Neutrophil (primary cell): Measurements from ENCODE around the gene GTSE1.

Experiments used
- H3K27ac ChIP-seq: fragments of 200-600 bp; sonication (generic); 2 replicates; pipeline ENCODE4 v1.5.1; 2016; ENCODE audit warnings: mild to moderate bottlenecking, moderate library complexity
- H3K27me3 ChIP-seq: fragments of 200-600 bp; sonication (generic); 2 replicates; pipeline ENCODE4 v1.6.0; 2016; ENCODE audit warnings: mild to moderate bottlenecking
- H3K36me3 ChIP-seq: fragments of 200-600 bp; sonication (generic); 2 replicates; pipeline ENCODE4 v1.5.1; 2017
- H3K4me1 ChIP-seq, 2 experiments: fragments of 200-600 bp in 1 of 2; sonication (generic) in 1 of 2; 1 replicate in 1 of 2; 2 replicates in 1 of 2; pipeline versions ENCODE4 v1.5.1 to v1.6.1; 2013 to 2016; ENCODE audit warnings: low read depth in 1 of 2, low read length in 1 of 2, mild to moderate bottlenecking in 1 of 2, moderate library complexity in 1 of 2; ENCODE audit not compliant: control insufficient read depth in 1 of 2, insufficient read depth in 1 of 2
- H3K4me3 ChIP-seq, 2 experiments: fragments of 200-600 bp in 1 of 2; sonication (generic) in 1 of 2; 1 replicate in 1 of 2; 2 replicates in 1 of 2; pipeline ENCODE4 v1.5.1; 2013 to 2016; ENCODE audit warnings: low read depth in 1 of 2, low read length in 1 of 2, mild to moderate bottlenecking in 1 of 2, moderate library complexity in 1 of 2
- H3K9me3 ChIP-seq: fragments of 200-600 bp; sonication (generic); 2 replicates; pipeline ENCODE4 v1.5.1; 2016
- CTCF ChIP-seq: fragments of 200-600 bp; sonication (generic); IDR thresholded peaks from 2 replicates; pipeline ENCODE4 v1.5.1; 2016; ENCODE audit warnings: antibody characterized with exemption

GTSE1 gene

GRCh38 chr22:46374663-46375474 is 78.2 kb downstream of the GTSE1 start:
- H3K9me3 ChIP-seq = no peaks in the 10 kb centered on the region
- no peak for TF ChIP-seq CTCF
- peaks cover 39% of the 10 kb centered on the region for H3K27me3 ChIP-seq
- H3K4me1 ChIP-seq = no peaks in the 10 kb centered on the region
- no peak overlapping the region for H3K27ac ChIP-seq
- no peaks in the 10 kb centered on the region for H3K36me3 ChIP-seq
- no peak overlapping the region for H3K4me3 ChIP-seq

GRCh38 chr22:46376111-46376510 is 79.4 kb downstream of the GTSE1 start:
- H3K27me3 ChIP-seq = peaks cover 33% of the 10 kb centered on the region
- H3K9me3 ChIP-seq = no peaks in the 10 kb centered on the region
- no peak overlapping the region for H3K4me3 ChIP-seq
- TF ChIP-seq CTCF = no peak
- no peak overlapping the region for H3K27ac ChIP-seq
- H3K36me3 ChIP-seq = no peaks in the 10 kb centered on the region
- H3K4me1 ChIP-seq = no peaks in the 10 kb centered on the region

- H3K4me3 ChIP-seq = no peak overlapping the region
- H3K27me3 ChIP-seq = peaks cover 32% of the 10 kb centered on the region
- H3K36me3 ChIP-seq = no peaks in the 10 kb centered on the region
- no peak for TF ChIP-seq CTCF
- H3K4me1 ChIP-seq = no peaks in the 10 kb centered on the region
- no peaks in the 10 kb centered on the region for H3K9me3 ChIP-seq
- H3K27ac ChIP-seq = no peak overlapping the region
These were observed 80.3 kb downstream of the GTSE1 start for GRCh38 chr22:46376908-46377524.

- Histone ChIP-seq H3K36me3 (no peaks in the 10 kb centered on the region), H3K4me1 (no peaks in the 10 kb centered on the region), H3K27me3 (peaks cover 24% of the 10 kb centered on the region), H3K9me3 (no peaks in the 10 kb centered on the region), H3K4me3 (no peak overlapping the region), H3K27ac (no peak overlapping the region)
- TF ChIP-seq CTCF = no peak
These were observed 81.1 kb downstream of the GTSE1 start for GRCh38 chr22:46377525-46378425.

- Histone ChIP-seq H3K4me3 (no peak overlapping the region), H3K9me3 (no peaks in the 10 kb centered on the region), H3K27me3 (peaks cover 17% of the 10 kb centered on the region), H3K36me3 (no peaks in the 10 kb centered on the region), H3K4me1 (no peaks in the 10 kb centered on the region), H3K27ac (no peak overlapping the region)
- no peak for TF ChIP-seq CTCF
These were observed 81.9 kb downstream of the GTSE1 start for GRCh38 chr22:46378426-46379065.
